Mesendoderm (in vitro differentiated cells): ENCODE data around the gene NFKBIB.
A peak's percentile ranks its signal among the peaks of the same experiment; 100 is the strongest.

ENCODE experiments used
- DNase-seq: peaks from one replicate; pipeline ENCODE4 v3.0.0; 2013
- H2AK5ac ChIP-seq: 2 replicates; pipeline ENCODE4 v1.6.1; 2013; ENCODE audit warnings: low read length, inconsistent platforms
- H2BK120ac ChIP-seq: 2 replicates; pipeline ENCODE4 v1.6.1; 2013; ENCODE audit warnings: low read depth, mild to moderate bottlenecking, low read length, moderate library complexity, mixed read lengths
- H2BK15ac ChIP-seq: replicated peaks from 2 replicates; pipeline ENCODE4 v1.6.1; 2013; ENCODE audit warnings: low read depth, mild to moderate bottlenecking, moderate library complexity
- H2BK5ac ChIP-seq: 2 replicates; pipeline ENCODE4 v1.6.1; 2013; ENCODE audit warnings: low read length, inconsistent platforms
- H3K18ac ChIP-seq: 2 replicates; pipeline ENCODE4 v1.6.1; 2013; ENCODE audit warnings: mild to moderate bottlenecking, low read length, mixed read lengths
- H3K23ac ChIP-seq: one replicate; pipeline ENCODE4 v1.6.1; 2013; ENCODE audit warnings: low read length
- H3K27ac ChIP-seq: 2 replicates; pipeline ENCODE4 v1.5.1; 2013; ENCODE audit warnings: low read depth, mild to moderate bottlenecking, inconsistent platforms, low read length, moderate library complexity
- H3K27me3 ChIP-seq: 2 replicates; pipeline ENCODE4 v1.6.1; 2013; ENCODE audit warnings: low read length, control low read depth, mild to moderate bottlenecking, inconsistent platforms; ENCODE audit not compliant: insufficient read depth, poor library complexity
- H3K36me3 ChIP-seq: 2 replicates; pipeline ENCODE4 v1.6.1; 2013; ENCODE audit warnings: low read length, inconsistent platforms; ENCODE audit not compliant: control insufficient read depth, insufficient read depth
- H3K4ac ChIP-seq: one replicate; pipeline ENCODE4 v1.6.1; 2013; ENCODE audit warnings: low read depth, mild to moderate bottlenecking, low read length, moderate library complexity
- H3K4me1 ChIP-seq: 2 replicates; pipeline ENCODE4 v1.6.1; 2013; ENCODE audit warnings: low read depth, low read length, inconsistent platforms; ENCODE audit not compliant: control insufficient read depth
- H3K4me2 ChIP-seq: 2 replicates; pipeline ENCODE4 v1.6.1; 2013; ENCODE audit warnings: low read length
- H3K4me3 ChIP-seq: 2 replicates; pipeline ENCODE4 v1.5.1; 2013; ENCODE audit warnings: mild to moderate bottlenecking, low read length
- H3K56ac ChIP-seq: one replicate; pipeline ENCODE4 v1.6.1; 2013; ENCODE audit warnings: low read length
- H3K79me1 ChIP-seq: 2 replicates; pipeline ENCODE4 v1.6.1; 2013; ENCODE audit warnings: low read length, inconsistent platforms
- H3K79me2 ChIP-seq: 2 replicates; pipeline ENCODE4 v1.6.1; 2013; ENCODE audit warnings: mild to moderate bottlenecking, low read length; ENCODE audit not compliant: control insufficient read depth, insufficient read depth
- H3K9ac ChIP-seq: 2 replicates; pipeline ENCODE4 v1.6.1; 2013; ENCODE audit warnings: low read length, inconsistent platforms
- H4K5ac ChIP-seq: one replicate; pipeline ENCODE4 v1.6.1; 2013; ENCODE audit warnings: low read length
- H4K8ac ChIP-seq: one replicate; pipeline ENCODE4 v1.6.1; 2013; ENCODE audit warnings: low read depth, mild to moderate bottlenecking, control low read depth, low read length, moderate library complexity
- WGBS: extraction: QIAGEN DNeasy Blood & Tissue Kit; methylation state at CpG from one replicate; pipeline ENCODE4 v1.1.7; 2013; ENCODE audit warnings: low lambda C conversion rate, missing lambda C conversion rate; ENCODE audit not compliant: insufficient coverage; ENCODE audit errors: extremely low coverage; 5-methylcytosine and 5-hydroxymethylcytosine counted together

Gene NFKBIB

DNA sequence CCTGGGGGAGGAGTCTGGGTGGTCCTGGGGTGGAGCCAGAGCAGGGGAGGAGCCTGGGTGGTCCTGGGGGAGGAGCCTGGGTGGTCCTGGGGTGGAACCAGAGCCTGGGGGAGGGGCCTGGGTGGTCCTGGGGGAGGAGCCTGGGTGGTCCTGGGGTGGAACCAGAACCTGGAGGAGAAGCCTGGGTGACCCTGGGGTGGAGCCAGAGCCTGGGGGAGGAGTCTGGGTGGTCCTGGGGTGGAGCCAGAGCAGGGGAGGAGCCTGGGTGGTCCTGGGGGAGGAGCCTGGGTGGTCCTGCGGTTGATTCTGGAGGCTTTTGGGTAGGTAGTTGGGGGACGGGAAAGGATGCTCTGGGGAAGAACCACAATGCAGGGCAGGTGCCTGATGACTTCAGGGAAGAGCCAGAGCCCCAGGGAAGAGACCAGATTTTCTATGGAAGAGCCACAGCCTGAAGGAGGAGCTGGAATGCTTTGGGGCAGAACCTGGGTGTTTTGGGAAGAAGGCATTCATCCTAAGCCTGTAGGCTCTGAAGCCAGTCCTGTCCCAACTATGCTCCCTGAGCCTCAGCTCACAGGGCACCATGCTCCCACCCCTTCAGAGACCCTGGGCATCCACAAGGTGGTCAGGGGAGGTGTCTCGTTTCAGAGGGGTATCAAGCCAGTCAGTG, 45.9 kb downstream of the NFKBIB start:
- H2BK120ac ChIP-seq = no peak overlapping the region
- peaks cover 1% of the 10 kb centered on the region for H3K36me3 ChIP-seq
- H3K18ac ChIP-seq = no peak overlapping the region
- no peak overlapping the region for H2BK15ac ChIP-seq
- H3K79me1 ChIP-seq = no peaks in the 10 kb centered on the region
- DNase-seq = no peak
- H2AK5ac ChIP-seq = no peak overlapping the region
- WGBS = no CpG with 5 or more reads among the region's 3 CpGs
- no peak overlapping the region for H3K9ac ChIP-seq
- H3K4me3 ChIP-seq = no peak overlapping the region
- no peaks in the 10 kb centered on the region for H3K4me1 ChIP-seq
- no peak overlapping the region for H3K27ac ChIP-seq
- H2BK5ac ChIP-seq = no peak overlapping the region
- no peak overlapping the region for H3K56ac ChIP-seq
- no peak overlapping the region for H4K5ac ChIP-seq
- no peaks in the 10 kb centered on the region for H3K27me3 ChIP-seq
- H4K8ac ChIP-seq = no peak overlapping the region
- H3K79me2 ChIP-seq = no peaks in the 10 kb centered on the region
- H3K4ac ChIP-seq = no peak overlapping the region
- no peak overlapping the region for H3K4me2 ChIP-seq
- no peak overlapping the region for H3K23ac ChIP-seq

DNA sequence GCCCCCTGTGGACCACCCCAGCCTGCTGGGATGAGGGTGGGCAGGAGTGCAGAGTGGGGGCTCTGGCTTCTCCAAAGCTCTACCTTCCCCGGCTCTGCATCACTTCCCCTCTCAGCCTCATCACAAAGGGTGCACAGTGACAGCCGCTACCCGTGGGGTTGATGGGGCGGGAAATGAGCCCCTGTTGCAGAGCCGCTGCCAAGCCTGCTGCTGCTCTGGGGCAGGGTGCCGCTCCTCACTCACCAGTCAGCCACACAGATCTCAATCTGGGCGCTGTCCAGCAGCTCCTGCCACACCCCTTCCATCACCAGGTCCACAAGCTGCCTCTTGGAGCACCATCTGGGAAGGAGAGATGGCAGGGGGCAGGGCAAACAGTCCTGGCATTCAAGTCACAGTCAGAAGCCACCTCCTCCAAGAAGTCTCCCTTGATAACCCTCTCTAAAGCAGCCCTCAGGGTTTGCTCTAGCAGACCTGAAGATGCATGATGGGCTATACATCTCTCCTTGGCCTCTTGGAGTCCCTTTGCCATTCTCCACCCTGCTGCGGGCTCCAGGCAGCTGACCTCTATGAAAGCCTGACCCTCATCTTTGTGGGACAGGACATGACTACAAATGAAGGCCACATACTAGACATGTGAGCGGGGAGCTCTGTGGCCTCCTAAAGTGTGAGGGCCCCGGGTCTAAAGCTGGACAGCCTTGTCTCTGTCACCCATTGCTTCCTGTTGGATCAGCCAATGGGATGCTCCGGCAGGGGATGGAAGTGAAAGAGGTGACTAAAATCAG, 46.7 kb downstream of the NFKBIB start:
- Histone ChIP-seq H3K23ac (no peak overlapping the region), H2BK15ac (no peak overlapping the region), H2AK5ac (no peak overlapping the region), H3K56ac (no peak overlapping the region), H4K8ac (no peak overlapping the region), H3K79me2 (no peaks in the 10 kb centered on the region), H3K79me1 (no peaks in the 10 kb centered on the region), H2BK5ac (no peak overlapping the region), H3K27me3 (no peaks in the 10 kb centered on the region), H2BK120ac (no peak overlapping the region), H3K36me3 (peaks cover 1% of the 10 kb centered on the region), H3K9ac (no peak overlapping the region), H3K4me1 (no peaks in the 10 kb centered on the region), H3K4me2 (no peak overlapping the region), H4K5ac (no peak overlapping the region), H3K4me3 (no peak overlapping the region), H3K4ac (no peak overlapping the region), H3K27ac (no peak overlapping the region), H3K18ac (no peak overlapping the region)
- no CpG with 5 or more reads among the region's 11 CpGs for WGBS
- no peak for DNase-seq

DNA sequence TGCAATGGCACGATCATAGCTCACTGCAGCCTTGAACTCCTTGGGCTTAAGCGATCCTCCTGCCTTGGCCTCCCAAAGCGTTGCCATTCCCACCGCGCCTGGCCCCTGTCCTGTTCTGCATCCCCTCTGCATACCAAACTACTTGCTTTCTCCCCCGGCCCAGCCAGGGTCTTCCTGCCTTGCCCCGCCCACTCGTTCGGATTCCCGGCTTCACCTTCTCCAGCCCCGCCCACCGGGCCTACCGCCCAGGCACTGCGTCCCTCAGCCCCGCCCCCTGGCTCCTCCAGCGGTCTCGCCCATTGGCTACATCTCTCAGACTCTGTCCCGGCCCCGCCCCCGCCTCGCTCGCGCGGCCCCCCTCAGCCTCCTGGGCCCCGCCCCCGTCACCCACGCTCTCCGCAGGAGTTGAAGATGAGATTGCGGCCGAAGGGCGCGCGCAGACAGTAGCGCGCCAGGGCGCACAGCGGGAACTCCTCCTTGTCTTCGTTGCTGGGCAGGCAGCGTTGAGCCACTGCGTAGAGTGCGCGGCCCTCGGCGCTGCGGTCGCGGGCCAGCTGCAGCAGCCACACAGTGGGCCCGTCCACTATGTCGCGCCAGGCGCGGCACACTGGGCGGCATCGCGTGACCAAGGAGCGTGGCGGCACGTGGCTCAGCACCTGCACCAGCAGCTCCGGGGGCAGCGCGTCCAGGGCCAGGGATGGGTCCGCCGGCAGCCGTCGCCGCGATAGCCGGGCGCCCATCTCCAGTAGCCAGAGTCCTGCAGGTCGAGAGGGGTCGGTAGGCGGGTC, 50.0 kb downstream of the NFKBIB start:
- no peak overlapping the region for H3K27ac ChIP-seq
- H3K4ac ChIP-seq = no peak overlapping the region
- H3K23ac ChIP-seq = no peak overlapping the region
- no peaks in the 10 kb centered on the region for H3K36me3 ChIP-seq
- H3K9ac ChIP-seq = peak overlapping the region; percentile 61
- no peaks in the 10 kb centered on the region for H3K27me3 ChIP-seq
- no peaks in the 10 kb centered on the region for H3K79me1 ChIP-seq
- no peak overlapping the region for H4K5ac ChIP-seq
- peak overlapping the region; percentile 39 for H3K4me3 ChIP-seq
- peak overlapping the region; percentile 59 for H3K4me2 ChIP-seq
- H2BK5ac ChIP-seq = no peak overlapping the region
- peaks cover 2% of the 10 kb centered on the region for H3K4me1 ChIP-seq
- H4K8ac ChIP-seq = no peak overlapping the region
- no peak overlapping the region for H2BK120ac ChIP-seq
- DNase-seq = peak; percentile 93
- WGBS = no CpG with 5 or more reads among the region's 72 CpGs
- peak overlapping the region; percentile 77 for H3K56ac ChIP-seq
- no peak overlapping the region for H2AK5ac ChIP-seq
- no peak overlapping the region for H3K18ac ChIP-seq
- H2BK15ac ChIP-seq = no peak overlapping the region
- no peaks in the 10 kb centered on the region for H3K79me2 ChIP-seq

DNA sequence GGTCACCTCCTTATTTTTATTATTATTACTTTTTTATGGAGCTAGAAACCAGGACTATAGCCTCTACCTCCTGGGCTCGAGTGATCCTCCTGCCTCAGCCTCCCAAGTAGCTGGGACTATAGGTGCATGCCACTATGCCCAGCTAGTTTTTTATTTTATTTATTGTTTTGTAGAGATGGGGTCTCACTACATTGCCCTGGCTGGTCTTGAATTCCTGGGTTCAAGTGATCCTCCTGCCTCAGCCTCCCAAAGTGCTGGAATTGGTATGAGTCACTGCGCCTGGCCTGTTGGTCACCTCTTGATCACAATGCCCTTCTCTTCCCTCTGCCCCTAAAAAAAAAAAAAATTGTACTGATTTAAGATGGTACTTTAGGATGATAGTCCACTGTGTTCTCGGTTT, 51.4 kb downstream of the NFKBIB start:
- H3K79me1 ChIP-seq = no peaks in the 10 kb centered on the region
- no peak overlapping the region for H3K27ac ChIP-seq
- H4K5ac ChIP-seq = no peak overlapping the region
- H3K27me3 ChIP-seq = no peaks in the 10 kb centered on the region
- no peak overlapping the region for H4K8ac ChIP-seq
- H3K36me3 ChIP-seq = no peaks in the 10 kb centered on the region
- no peak for DNase-seq
- H2BK120ac ChIP-seq = no peak overlapping the region
- H3K79me2 ChIP-seq = no peaks in the 10 kb centered on the region
- no peak overlapping the region for H3K4ac ChIP-seq
- peaks cover 2% of the 10 kb centered on the region for H3K4me1 ChIP-seq
- no peak overlapping the region for H2AK5ac ChIP-seq
- no peak overlapping the region for H3K4me3 ChIP-seq
- H3K23ac ChIP-seq = no peak overlapping the region
- H2BK15ac ChIP-seq = no peak overlapping the region
- H3K18ac ChIP-seq = no peak overlapping the region
- no peak overlapping the region for H3K9ac ChIP-seq
- H3K4me2 ChIP-seq = no peak overlapping the region
- WGBS = no CpG with 5 or more reads among the region's 3 CpGs
- H3K56ac ChIP-seq = no peak overlapping the region
- no peak overlapping the region for H2BK5ac ChIP-seq

DNA sequence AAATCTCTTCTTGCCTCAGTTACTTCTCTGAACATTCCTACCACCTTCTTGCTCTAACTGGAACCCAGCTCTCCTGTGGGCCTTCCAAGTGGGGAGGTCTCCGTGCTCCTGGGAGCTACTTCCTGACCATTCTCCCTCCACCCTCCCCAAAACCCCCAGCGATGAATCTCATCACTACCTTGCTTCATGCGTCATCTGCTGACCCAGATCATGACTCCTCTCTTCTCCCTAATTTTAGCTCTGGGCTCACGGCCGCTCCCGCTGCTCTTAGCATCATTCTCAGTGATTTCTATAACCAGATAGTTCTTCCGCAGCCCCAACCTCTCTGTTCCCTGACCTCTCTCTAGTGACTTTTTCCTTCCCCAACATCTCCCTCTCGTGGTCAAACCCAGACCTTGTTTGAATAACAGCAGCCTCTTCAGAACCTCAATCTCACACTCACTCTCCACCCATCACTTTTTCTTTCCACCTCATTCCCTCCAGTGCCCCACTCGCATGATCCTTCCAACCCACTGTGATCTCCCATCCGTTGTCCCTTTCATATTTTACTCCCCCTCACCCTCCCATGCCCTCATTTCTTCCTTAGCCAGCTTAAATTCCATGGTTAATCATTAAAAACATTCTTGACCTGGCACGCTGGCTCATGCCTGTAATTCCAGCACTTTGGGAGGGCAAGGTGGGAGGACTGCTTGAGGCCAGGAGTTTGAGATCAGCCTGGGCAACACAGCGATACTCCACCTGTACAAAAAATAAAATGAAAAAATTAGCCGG, 52.8 kb downstream of the NFKBIB start:
- H3K4ac ChIP-seq = no peak overlapping the region
- no peak overlapping the region for H3K9ac ChIP-seq
- no peaks in the 10 kb centered on the region for H3K27me3 ChIP-seq
- H2AK5ac ChIP-seq = no peak overlapping the region
- no peak overlapping the region for H4K5ac ChIP-seq
- H2BK5ac ChIP-seq = no peak overlapping the region
- no peaks in the 10 kb centered on the region for H3K79me1 ChIP-seq
- H3K79me2 ChIP-seq = no peaks in the 10 kb centered on the region
- peak; percentile 74 for DNase-seq
- no peak overlapping the region for H3K27ac ChIP-seq
- H3K18ac ChIP-seq = no peak overlapping the region
- no peak overlapping the region for H2BK15ac ChIP-seq
- H3K4me2 ChIP-seq = no peak overlapping the region
- peaks cover 2% of the 10 kb centered on the region for H3K4me1 ChIP-seq
- H3K4me3 ChIP-seq = no peak overlapping the region
- no CpG with 5 or more reads among the region's 13 CpGs for WGBS
- H3K23ac ChIP-seq = no peak overlapping the region
- H2BK120ac ChIP-seq = no peak overlapping the region
- H3K36me3 ChIP-seq = no peaks in the 10 kb centered on the region
- H4K8ac ChIP-seq = no peak overlapping the region
- no peak overlapping the region for H3K56ac ChIP-seq
